ENCODE data around the gene HLCS.
"Not testable (repeated sequence)": the region's sequence is repeated elsewhere in the genome, so short reads cannot be mapped to it uniquely, and the experiment has no call there.

DNA sequence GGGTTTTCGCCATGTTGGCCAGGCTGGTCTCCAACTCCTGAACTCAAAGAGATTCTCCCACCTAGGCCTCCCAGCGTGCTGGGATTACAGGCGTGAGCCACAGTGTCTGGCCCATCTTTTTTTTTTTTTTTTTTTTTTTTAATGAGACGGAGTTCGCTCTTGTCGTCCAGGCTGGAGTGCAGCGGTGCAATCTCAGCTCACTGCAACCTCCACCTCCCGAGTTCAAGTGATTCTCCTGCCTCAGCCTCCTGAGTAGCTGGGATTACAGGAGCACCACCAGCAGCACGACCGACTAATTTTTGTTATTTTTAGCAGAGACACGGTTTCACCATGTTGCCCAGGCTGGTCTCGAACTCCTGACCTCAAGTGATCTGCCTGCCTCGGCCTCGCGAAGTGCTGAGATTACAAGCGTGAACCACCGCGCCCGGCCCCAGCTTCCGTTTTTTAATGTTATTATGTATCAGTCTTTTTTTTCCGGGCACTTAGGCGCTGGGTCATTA lies 22.8 kb upstream of the HLCS start:
- TF ChIP-seq, protein P1, sequence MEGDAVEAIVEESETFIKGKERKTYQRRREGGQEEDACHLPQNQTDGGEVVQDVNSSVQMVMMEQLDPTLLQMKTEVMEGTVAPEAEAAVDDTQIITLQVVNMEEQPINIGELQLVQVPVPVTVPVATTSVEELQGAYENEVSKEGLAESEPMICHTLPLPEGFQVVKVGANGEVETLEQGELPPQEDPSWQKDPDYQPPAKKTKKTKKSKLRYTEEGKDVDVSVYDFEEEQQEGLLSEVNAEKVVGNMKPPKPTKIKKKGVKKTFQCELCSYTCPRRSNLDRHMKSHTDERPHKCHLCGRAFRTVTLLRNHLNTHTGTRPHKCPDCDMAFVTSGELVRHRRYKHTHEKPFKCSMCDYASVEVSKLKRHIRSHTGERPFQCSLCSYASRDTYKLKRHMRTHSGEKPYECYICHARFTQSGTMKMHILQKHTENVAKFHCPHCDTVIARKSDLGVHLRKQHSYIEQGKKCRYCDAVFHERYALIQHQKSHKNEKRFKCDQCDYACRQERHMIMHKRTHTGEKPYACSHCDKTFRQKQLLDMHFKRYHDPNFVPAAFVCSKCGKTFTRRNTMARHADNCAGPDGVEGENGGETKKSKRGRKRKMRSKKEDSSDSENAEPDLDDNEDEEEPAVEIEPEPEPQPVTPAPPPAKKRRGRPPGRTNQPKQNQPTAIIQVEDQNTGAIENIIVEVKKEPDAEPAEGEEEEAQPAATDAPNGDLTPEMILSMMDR (IDR thresholded peaks at IDR 0.05; ENCODE audit: control extremely low read depth in 1 of 3, insufficient read depth in 1 of 3, low read depth in 1 of 3, low read length in 3 of 3), result not testable (repeated sequence)
- TF ChIP-seq SIX5 (IDR thresholded peaks at IDR 0.05; ENCODE audit: low read depth, low read length), result not testable (repeated sequence)

Measured in H1 (cell line).